ENCODE results near the gene CHMP1A.
A peak's percentile ranks its signal among the peaks of the same experiment; 100 is the strongest.
"Not testable (repeated sequence)": the region's sequence is repeated elsewhere in the genome, so short reads cannot be mapped to it uniquely, and the experiment has no call there.

CHMP1A gene

GRCh38 chr16:89657442-89658220, at the start of gene CHMP1A, which contains the start of gene SPATA33:
TSS of gene CHMP1A (minus strand) at chr16:89657708. CDS start at chr16:89657588, 120 bp downstream.
TSS of gene SPATA33 (plus strand) at chr16:89657836. CDS start at chr16:89657912, 76 bp downstream.
- DNase-seq (ENCODE audit: low read depth, low spot score), result peak; percentile 65

- DNase-seq (ENCODE audit: low read depth, low spot score), result no peak
Observed at GRCh38 chr16:89706518-89707260, 49.2 kb upstream of the CHMP1A start.

- no peak for DNase-seq (ENCODE audit: low read depth, low spot score)
Observed at GRCh38 chr16:89705006-89705405, 47.5 kb upstream of the CHMP1A start.

GRCh38 chr16:89704281-89704680, 46.8 kb upstream of the CHMP1A start:
- DNase-seq (ENCODE audit: low read depth, low spot score), result no peak

GRCh38 chr16:89701425-89702406, 44.2 kb upstream of the CHMP1A start, which contains the start of gene SPATA2L:
TSS of gene SPATA2L (minus strand) at chr16:89701705. CDS start at chr16:89701232, 473 bp downstream.
- no peak for DNase-seq (ENCODE audit: low read depth, low spot score)

GRCh38 chr16:89700649-89701424, 43.3 kb upstream of the CHMP1A start:
- DNase-seq (ENCODE audit: low read depth, low spot score), result no peak

- peak; percentile 76 for DNase-seq (ENCODE audit: low read depth, low spot score)
Observed at GRCh38 chr16:89700100-89700648, 42.7 kb upstream of the CHMP1A start.

GRCh38 chr16:89699629-89700099, 42.2 kb upstream of the CHMP1A start:
- DNase-seq (ENCODE audit: low read depth, low spot score), result not testable (repeated sequence)

- DNase-seq (ENCODE audit: low read depth, low spot score), result not testable (repeated sequence)
Observed at GRCh38 chr16:89698717-89699116, 41.2 kb upstream of the CHMP1A start.

- DNase-seq (ENCODE audit: low read depth, low spot score), result no peak
Observed at GRCh38 chr16:89697616-89698331, 40.3 kb upstream of the CHMP1A start.

- DNase-seq (ENCODE audit: low read depth, low spot score), result no peak
Observed at GRCh38 chr16:89697161-89697615, 39.7 kb upstream of the CHMP1A start.

- no peak for DNase-seq (ENCODE audit: low read depth, low spot score)
Observed at GRCh38 chr16:89696670-89697128, 39.2 kb upstream of the CHMP1A start.

GRCh38 chr16:89695875-89696669, 38.6 kb upstream of the CHMP1A start:
- DNase-seq (ENCODE audit: low read depth, low spot score), result no peak

- no peak for DNase-seq (ENCODE audit: low read depth, low spot score)
Observed at GRCh38 chr16:89695086-89695874, 37.8 kb upstream of the CHMP1A start.

GRCh38 chr16:89694784-89695085, 37.2 kb upstream of the CHMP1A start:
- not testable (repeated sequence) for DNase-seq (ENCODE audit: low read depth, low spot score)

- DNase-seq (ENCODE audit: low read depth, low spot score), result no peak
Observed at GRCh38 chr16:89693931-89694783, 36.6 kb upstream of the CHMP1A start.

- no peak for DNase-seq (ENCODE audit: low read depth, low spot score)
Observed at GRCh38 chr16:89693289-89693731, 35.8 kb upstream of the CHMP1A start.
